PC-3 (cell line): ENCODE data around the gene RIPPLY2. TPM values are rescaled to one million over a fixed set of nuclear protein-coding genes. Genes with fewer than 3 reads are reported as not detected.

ENCODE experiments used
- ATAC-seq: fragments of 200-7000 bp; cut with Tn5 transposase; 2 replicates; pipeline ENCODE4 v1.9.1; 2020; ENCODE audit warnings: mild to moderate bottlenecking, moderate library complexity
- BruUV-seq: library from RNA; stranded (reverse); fragments of 400-500 nt; replicated peaks from 2 replicates; lab custom pipeline; 2021; lab: Mats Ljungman, UMichigan
- CTCF ChIA-PET: fragments of 300-600 bp; sonication (Branson Sonifier 250); formaldehyde crosslinking; loops from one replicate; lab custom pipeline; 2022; ENCODE audit warnings: antibody characterized with exemption; lab: Charles Lee
- POLR2A ChIA-PET: fragments of 300-600 bp; sonication (Branson Sonifier 250); formaldehyde crosslinking; loops from one replicate; lab custom pipeline; 2022; ENCODE audit warnings: antibody characterized with exemption; ENCODE audit not compliant: unreplicated experiment; lab: Charles Lee
- DNase-seq: peaks from one replicate; pipeline ENCODE4 v3.0.0-alpha.2; 2015
- H2AFZ ChIP-seq: fragments of 300-600 bp; sonication (generic); 2 replicates; pipeline ENCODE4 v1.6.0; 2016; ENCODE audit warnings: antibody characterized with exemption, low read length
- H3F3A ChIP-seq: fragments of 300-600 bp; sonication (generic); one replicate; pipeline ENCODE4 v1.6.0; 2017; ENCODE audit warnings: antibody characterized with exemption, low read length, control low read depth, mild to moderate bottlenecking; ENCODE audit not compliant: unreplicated experiment
- H3K27ac ChIP-seq: fragments of 300-600 bp; sonication (generic); 2 replicates; pipeline ENCODE4 v1.5.1; 2016; ENCODE audit warnings: mild to moderate bottlenecking, low read length
- H3K27me3 ChIP-seq: fragments of 300-600 bp; sonication (generic); 2 replicates; pipeline ENCODE4 v1.6.1; 2016; ENCODE audit warnings: low read length, mixed read lengths
- H3K36me3 ChIP-seq: fragments of 300-600 bp; sonication (generic); 2 replicates; pipeline ENCODE4 v1.6.1; 2016; ENCODE audit warnings: low read depth, mixed run types, low read length, mixed read lengths
- H3K4me1 ChIP-seq: fragments of 300-600 bp; sonication (generic); 2 replicates; pipeline ENCODE4 v1.5.1; 2016; ENCODE audit warnings: low read length; ENCODE audit not compliant: insufficient read depth
- H3K4me2 ChIP-seq: fragments of 300-600 bp; sonication (generic); 2 replicates; pipeline ENCODE4 v1.6.0; 2016; ENCODE audit warnings: low read length
- H3K4me3 ChIP-seq: fragments of 300-600 bp; sonication (generic); 2 replicates; pipeline ENCODE4 v1.5.1; 2016; ENCODE audit warnings: mild to moderate bottlenecking, low read length, mixed read lengths
- H3K79me2 ChIP-seq: fragments of 300-600 bp; sonication (generic); 2 replicates; pipeline ENCODE4 v1.6.1; 2017; ENCODE audit warnings: low read length, mixed read lengths
- H3K9ac ChIP-seq: fragments of 300-600 bp; sonication (generic); 2 replicates; pipeline ENCODE4 v1.6.0; 2016; ENCODE audit warnings: mild to moderate bottlenecking, low read length
- H3K9me2 ChIP-seq: fragments of 300-600 bp; sonication (generic); replicated peaks from 2 replicates; pipeline ENCODE4 v1.6.1; 2016; ENCODE audit warnings: mixed run types, low read length, mixed read lengths
- H3K9me3 ChIP-seq: fragments of 300-600 bp; sonication (generic); 2 replicates; pipeline ENCODE4 v1.6.1; 2016; ENCODE audit warnings: low read length, mixed read lengths
- H4K20me1 ChIP-seq: fragments of 300-600 bp; sonication (generic); 2 replicates; pipeline ENCODE4 v1.6.1; 2016; ENCODE audit warnings: low read length, mixed read lengths
- CTCF ChIP-seq: fragments of 300-600 bp; sonication (generic); conservative IDR thresholded peaks from 2 replicates; pipeline ENCODE4 v1.5.1; 2017; ENCODE audit warnings: antibody characterized with exemption, low read depth, mild to moderate bottlenecking, low read length
- EZH2 ChIP-seq: fragments of 300-600 bp; sonication (generic); IDR thresholded peaks from one replicate; pipeline ENCODE4 v1.6.1; 2017; ENCODE audit warnings: antibody characterized with exemption, mild to moderate bottlenecking, low read length; ENCODE audit not compliant: unreplicated experiment
- EZH2phosphoT487 ChIP-seq: fragments of 300-600 bp; sonication (generic); IDR thresholded peaks from 2 replicates; pipeline ENCODE4 v1.6.1; 2018; ENCODE audit warnings: mild to moderate bottlenecking, antibody characterized with exemption, low read length, borderline replicate concordance
- intact Hi-C: fragments of 100-400 bp; cut with micrococcal nuclease; formaldehyde crosslinking; loops from 2 replicates; pipeline ENCODE4 v1.9.0; 2023
- total RNA-seq: library from RNA; depleted of rRNA; stranded (reverse); fragments of >200 nt; gene quantifications from 2 replicates; pipeline ENCODE4 v1.2.3, GENCODE V29; 2014

Gene RIPPLY2
- total RNA-seq, 1 experiment from 2014 or later: not detected

GRCh38 chr6:83872386-83873118 is 19.4 kb downstream of the RIPPLY2 start:
- peaks cover 4% of the 10 kb centered on the region for H3F3A ChIP-seq
- H4K20me1 ChIP-seq: no peaks in the 10 kb centered on the region
- CTCF ChIA-PET: no interaction called here
- ATAC-seq: no peak
- no peak overlapping the region for H3K4me2 ChIP-seq
- H3K4me3 ChIP-seq: no peak overlapping the region
- TF ChIP-seq EZH2: no peak
- TF ChIP-seq EZH2phosphoT487: no peak
- no peak for TF ChIP-seq CTCF
- no peak overlapping the region for H3K27ac ChIP-seq
- no peaks in the 10 kb centered on the region for H3K36me3 ChIP-seq
- no peaks in the 10 kb centered on the region for H3K27me3 ChIP-seq
- intact Hi-C loops: no loop called here
- no peak overlapping the region for H2AFZ ChIP-seq
- H3K4me1 ChIP-seq: peaks cover 15% of the 10 kb centered on the region
- no peaks in the 10 kb centered on the region for H3K9me2 ChIP-seq
- DNase-seq: no peak
- no peak overlapping the region for H3K9ac ChIP-seq
- H3K9me3 ChIP-seq: no peaks in the 10 kb centered on the region
- 0 out of 2 replicates have a peak, but pooled peaks cover 4% of the 10 kb centered on the region for H3K79me2 ChIP-seq
- POLR2A ChIA-PET: interaction anchor here (0.7 kb wide), 1 partner anchor 1578 kb away, joined by 4 read pairs; no protein-coding TSS in a partner anchor
- BruUV-seq: no TSS peak

- Histone ChIP-seq H3F3A (no peaks in the 10 kb centered on the region), H3K9me3 (no peaks in the 10 kb centered on the region), H3K27ac (no peak overlapping the region), H3K36me3 (no peaks in the 10 kb centered on the region), H3K4me3 (no peak overlapping the region), H3K9ac (no peak overlapping the region), H3K27me3 (no peaks in the 10 kb centered on the region), H3K9me2 (no peaks in the 10 kb centered on the region), H3K79me2 (0 out of 2 replicates have a peak, but pooled peaks cover 4% of the 10 kb centered on the region), H2AFZ (no peak overlapping the region), H3K4me1 (peaks cover 5% of the 10 kb centered on the region), H3K4me2 (no peak overlapping the region), H4K20me1 (no peaks in the 10 kb centered on the region)
- intact Hi-C loops: no loop called here
- ATAC-seq: no peak
- TF ChIP-seq EZH2phosphoT487 (no peak), EZH2 (no peak), CTCF (no peak)
- BruUV-seq: no TSS peak
- DNase-seq: no peak
- POLR2A ChIA-PET: no interaction called here
- CTCF ChIA-PET: no interaction called here
Observed at GRCh38 chr6:83873869-83874268, 20.7 kb downstream of the RIPPLY2 start.

- TF ChIP-seq EZH2 (no peak), EZH2phosphoT487 (no peak), CTCF (no peak)
- Histone ChIP-seq H4K20me1 (no peaks in the 10 kb centered on the region), H3K9me3 (no peaks in the 10 kb centered on the region), H3F3A (no peaks in the 10 kb centered on the region), H3K36me3 (no peaks in the 10 kb centered on the region), H2AFZ (no peak overlapping the region), H3K27me3 (no peaks in the 10 kb centered on the region), H3K27ac (no peak overlapping the region), H3K4me1 (no peaks in the 10 kb centered on the region), H3K79me2 (no peaks in the 10 kb centered on the region), H3K4me2 (no peak overlapping the region), H3K4me3 (no peak overlapping the region), H3K9me2 (no peaks in the 10 kb centered on the region), H3K9ac (no peak overlapping the region)
- intact Hi-C loops: no loop called here
- DNase-seq: no peak
- ChIA-PET POLR2A (no interaction called here), CTCF (no interaction called here)
- BruUV-seq: no TSS peak
- ATAC-seq: no peak
Observed at GRCh38 chr6:83875843-83876242, 22.7 kb downstream of the RIPPLY2 start.
